ENCODE results near the gene ISLR.

The ISLR gene

GRCh38 chr15:74179983-74180880 is 6.7 kb downstream of the ISLR start:
- no peak for DNase-seq (ENCODE audit: low read depth)
- TF ChIP-seq MYC (IDR thresholded peaks at IDR 0.05; ENCODE audit: low read depth, low read length), result no peak
- TF ChIP-seq POLR2A (IDR thresholded peaks at IDR 0.05; ENCODE audit: extremely low read depth, insufficient read length), result no peak
- TF ChIP-seq MAX (IDR thresholded peaks at IDR 0.05; ENCODE audit: low read depth, low read length), result no peak
- no peak for TF ChIP-seq CTCF (IDR thresholded peaks at IDR 0.05; ENCODE audit: low read depth, low read length)
- H3K4me3 ChIP-seq (ENCODE audit: low read depth, low read length), result no peak overlapping the region

GRCh38 chr15:74180881-74181602 is 7.5 kb downstream of the ISLR start:
- H3K4me3 ChIP-seq (ENCODE audit: low read depth, low read length), result no peak overlapping the region
- no peak for DNase-seq (ENCODE audit: low read depth)
- no peak for TF ChIP-seq POLR2A (IDR thresholded peaks at IDR 0.05; ENCODE audit: extremely low read depth, insufficient read length)
- no peak for TF ChIP-seq CTCF (IDR thresholded peaks at IDR 0.05; ENCODE audit: low read depth, low read length)
- no peak for TF ChIP-seq MAX (IDR thresholded peaks at IDR 0.05; ENCODE audit: low read depth, low read length)
- no peak for TF ChIP-seq MYC (IDR thresholded peaks at IDR 0.05; ENCODE audit: low read depth, low read length)

- TF ChIP-seq MYC (IDR thresholded peaks at IDR 0.05; ENCODE audit: low read depth, low read length), result no peak
- TF ChIP-seq POLR2A (IDR thresholded peaks at IDR 0.05; ENCODE audit: extremely low read depth, insufficient read length), result no peak
- TF ChIP-seq MAX (IDR thresholded peaks at IDR 0.05; ENCODE audit: low read depth, low read length), result no peak
- TF ChIP-seq CTCF (IDR thresholded peaks at IDR 0.05; ENCODE audit: low read depth, low read length), result no peak
- no peak overlapping the region for H3K4me3 ChIP-seq (ENCODE audit: low read depth, low read length)
- no peak for DNase-seq (ENCODE audit: low read depth)
Observed at GRCh38 chr15:74182131-74182530, 8.6 kb downstream of the ISLR start.

- H3K4me3 ChIP-seq (ENCODE audit: low read depth, low read length), result no peak overlapping the region
- TF ChIP-seq POLR2A (IDR thresholded peaks at IDR 0.05; ENCODE audit: extremely low read depth, insufficient read length) (no peak), CTCF (IDR thresholded peaks at IDR 0.05; ENCODE audit: low read depth, low read length) (no peak)
- DNase-seq (ENCODE audit: low read depth), result no peak
Observed at GRCh38 chr15:74184582-74185091, 11.1 kb downstream of the ISLR start.

- no peak for DNase-seq (ENCODE audit: low read depth)
- no peak overlapping the region for H3K4me3 ChIP-seq (ENCODE audit: low read depth, low read length)
- TF ChIP-seq MYC (IDR thresholded peaks at IDR 0.05; ENCODE audit: low read depth, low read length) (no peak), MAX (IDR thresholded peaks at IDR 0.05; ENCODE audit: low read depth, low read length) (no peak), POLR2A (IDR thresholded peaks at IDR 0.05; ENCODE audit: extremely low read depth, insufficient read length) (no peak), CTCF (IDR thresholded peaks at IDR 0.05; ENCODE audit: low read depth, low read length) (no peak)
Observed at GRCh38 chr15:74185710-74186348, 12.3 kb downstream of the ISLR start.

Data from NB4 (cell line).